SK-N-MC (cell line): ENCODE data around the gene LGALS12.

Experiments
- EZH2 ChIP-seq: fragments of 200-600 bp; sonication (generic); IDR thresholded peaks from one replicate; pipeline ENCODE4 v1.6.1; 2017; ENCODE audit warnings: antibody characterized with exemption
- POLR2AphosphoS5 ChIP-seq: IDR thresholded peaks from 2 replicates; pipeline ENCODE4 v1.6.1; 2012; ENCODE audit warnings: mild to moderate bottlenecking, low read depth, low read length, borderline replicate concordance

DNA sequence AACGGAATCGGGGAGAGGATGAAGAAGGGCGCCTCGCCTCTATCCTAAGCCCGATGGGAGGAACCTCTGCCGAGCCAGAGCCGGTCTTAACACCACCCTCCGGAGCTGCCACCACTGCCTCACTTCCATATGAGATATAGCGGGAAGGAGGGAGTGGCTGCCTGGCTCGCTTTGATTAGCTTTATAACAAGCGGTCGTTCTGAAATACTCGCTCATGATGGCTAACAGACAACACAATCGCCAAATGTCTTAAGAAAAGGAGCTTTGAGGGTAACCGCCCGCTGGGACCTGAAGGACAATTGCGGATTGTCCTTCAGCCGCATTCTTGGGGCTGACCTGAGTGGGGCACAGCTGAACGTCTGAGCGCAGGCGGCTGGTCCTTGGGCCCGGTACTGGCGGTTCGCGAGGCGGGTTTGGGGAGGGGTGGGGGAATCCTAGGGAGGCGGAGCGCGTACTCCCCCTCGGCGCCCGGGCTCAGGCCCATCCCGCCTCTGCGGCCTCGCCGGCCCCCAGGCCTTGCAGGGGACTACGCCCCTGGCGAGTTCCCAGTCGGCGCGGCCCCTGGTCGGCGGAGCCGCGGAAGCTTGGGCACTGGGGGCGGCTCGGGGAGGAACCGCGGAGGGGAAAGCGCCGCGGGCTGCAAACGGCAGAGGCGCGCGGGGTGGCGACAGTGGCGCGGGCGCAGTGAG lies 15.2 kb upstream of the LGALS12 start, which contains the start of gene PLAAT5:
- TF ChIP-seq EZH2 (no peak), POLR2AphosphoS5 (no peak)
